ENCODE measurements around the gene PTCH2.

The PTCH2 gene

GRCh38 chr1:44842862-44843655 lies at the start of gene PTCH2:
TSS of gene PTCH2 (minus strand) at chr1:44843253. CDS start at chr1:44842932, 321 bp downstream.
- DNase-seq (ENCODE audit: low spot score): peak; percentile 58

- no peak for DNase-seq (ENCODE audit: low spot score)
Measured at GRCh38 chr1:44890007-44890406, 47.0 kb upstream of the PTCH2 start.

- DNase-seq (ENCODE audit: low spot score): no peak
Measured at GRCh38 chr1:44885406-44885805, 42.4 kb upstream of the PTCH2 start.

GRCh38 chr1:44884746-44885145 lies 41.7 kb upstream of the PTCH2 start:
- DNase-seq (ENCODE audit: low spot score): no peak

- no peak for DNase-seq (ENCODE audit: low spot score)
Measured at GRCh38 chr1:44881011-44881632, 38.1 kb upstream of the PTCH2 start.

GRCh38 chr1:44874155-44874554 lies 31.1 kb upstream of the PTCH2 start:
- DNase-seq (ENCODE audit: low spot score): no peak

- no peak for DNase-seq (ENCODE audit: low spot score)
Measured at GRCh38 chr1:44870096-44870495, 27.0 kb upstream of the PTCH2 start.

- no peak for DNase-seq (ENCODE audit: low spot score)
Measured at GRCh38 chr1:44867801-44868200, 24.7 kb upstream of the PTCH2 start.

GRCh38 chr1:44862829-44863401 lies 19.9 kb upstream of the PTCH2 start:
- DNase-seq (ENCODE audit: low spot score): no peak

GRCh38 chr1:44860891-44861425 lies 17.9 kb upstream of the PTCH2 start:
- DNase-seq (ENCODE audit: low spot score): no peak

- no peak for DNase-seq (ENCODE audit: low spot score)
Measured at GRCh38 chr1:44860331-44860730, 17.3 kb upstream of the PTCH2 start.

GRCh38 chr1:44857446-44857845 lies 14.4 kb upstream of the PTCH2 start:
- DNase-seq (ENCODE audit: low spot score): no peak

- DNase-seq (ENCODE audit: low spot score): no peak
Measured at GRCh38 chr1:44855742-44856141, 12.7 kb upstream of the PTCH2 start.

GRCh38 chr1:44854970-44855369 lies 11.9 kb upstream of the PTCH2 start:
- DNase-seq (ENCODE audit: low spot score): no peak

GRCh38 chr1:44853201-44853600 lies 10.1 kb upstream of the PTCH2 start:
- no peak for DNase-seq (ENCODE audit: low spot score)

GRCh38 chr1:44851308-44851707 lies 8.3 kb upstream of the PTCH2 start:
- DNase-seq (ENCODE audit: low spot score): no peak

- no peak for DNase-seq (ENCODE audit: low spot score)
Measured at GRCh38 chr1:44849575-44850132, 6.6 kb upstream of the PTCH2 start.

GRCh38 chr1:44848456-44849181 lies 5.6 kb upstream of the PTCH2 start:
- no peak for DNase-seq (ENCODE audit: low spot score)

- no peak for DNase-seq (ENCODE audit: low spot score)
Measured at GRCh38 chr1:44847845-44848244, 4.8 kb upstream of the PTCH2 start.

- no peak for DNase-seq (ENCODE audit: low spot score)
Measured at GRCh38 chr1:44846985-44847384, 3.9 kb upstream of the PTCH2 start.

GRCh38 chr1:44842486-44842861 lies 579 bp downstream of the PTCH2 start:
- DNase-seq (ENCODE audit: low spot score): no peak

- DNase-seq (ENCODE audit: low spot score): no peak
Measured at GRCh38 chr1:44839576-44839975, 3.5 kb downstream of the PTCH2 start.

Data from SW480 (cell line).